Gastroesophageal sphincter (tissue), 3 donors: ENCODE data around the gene LY6G5C.

ENCODE experiments used
- POLR2A ChIP-seq, 2 donors: fragments of 450-650 bp; IDR thresholded peaks; one replicate each; pipeline ENCODE4 v1.6.1; 2017; ENCODE audit warnings: antibody characterized with exemption in 2 of 2, mild to moderate bottlenecking in 2 of 2, moderate library complexity in 1 of 2
- POLR2AphosphoS5 ChIP-seq: sonication (generic); formaldehyde crosslinking; IDR thresholded peaks from one replicate; pipeline ENCODE4 v1.6.1; 2017; ENCODE audit warnings: antibody characterized with exemption
- TF ChIP-seq, protein P1 (sequence below), 4 experiments: fragments of 200-600 bp in 2 of 4; fragments of 450-650 bp in 2 of 4; sonication (generic) in 1 of 4; IDR thresholded peaks; one replicate each; pipeline ENCODE4 v1.5.1; 2017 to 2019; ENCODE audit warnings: antibody characterized with exemption in 4 of 4, mild to moderate bottlenecking in 2 of 4, moderate library complexity in 2 of 4

DNA sequence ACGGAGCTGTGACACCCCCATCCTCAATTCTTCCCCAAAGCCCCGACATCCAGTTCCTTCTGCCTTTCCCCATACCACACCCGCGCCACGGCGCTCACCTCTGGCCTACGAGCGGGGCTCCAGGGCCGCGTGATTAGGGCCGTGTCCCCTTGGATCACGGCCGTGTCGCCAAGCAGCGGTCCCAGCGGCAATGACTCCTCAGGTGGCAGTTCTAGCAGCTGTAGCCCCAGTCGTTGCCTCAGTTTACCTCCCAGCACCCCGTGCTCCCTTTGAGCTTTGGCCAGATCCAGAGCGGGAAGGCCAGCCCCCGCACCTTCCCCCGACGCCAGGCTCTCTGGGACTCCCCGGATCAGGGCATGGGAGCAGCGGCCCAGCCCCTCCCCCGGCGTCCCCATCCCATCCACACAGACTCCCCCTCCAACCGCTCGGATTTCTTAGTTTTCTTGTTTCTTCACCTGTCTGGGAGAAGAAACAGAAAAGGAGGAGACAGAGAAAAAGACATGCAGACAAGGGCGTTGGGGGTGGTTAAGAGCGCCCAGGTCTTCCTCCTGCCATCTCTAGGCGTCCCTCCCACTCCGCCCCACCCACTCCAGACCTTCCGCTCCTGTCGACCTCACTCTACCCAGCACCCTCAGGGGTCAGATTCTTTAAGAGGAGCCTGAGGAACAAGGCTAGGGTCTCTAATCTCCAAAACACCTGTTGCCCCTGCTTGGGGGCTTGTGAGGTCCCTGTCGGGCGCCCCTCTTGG is 48.1 kb upstream of the LY6G5C start, which contains the start of gene DDAH2:
- TF ChIP-seq, protein P1, sequence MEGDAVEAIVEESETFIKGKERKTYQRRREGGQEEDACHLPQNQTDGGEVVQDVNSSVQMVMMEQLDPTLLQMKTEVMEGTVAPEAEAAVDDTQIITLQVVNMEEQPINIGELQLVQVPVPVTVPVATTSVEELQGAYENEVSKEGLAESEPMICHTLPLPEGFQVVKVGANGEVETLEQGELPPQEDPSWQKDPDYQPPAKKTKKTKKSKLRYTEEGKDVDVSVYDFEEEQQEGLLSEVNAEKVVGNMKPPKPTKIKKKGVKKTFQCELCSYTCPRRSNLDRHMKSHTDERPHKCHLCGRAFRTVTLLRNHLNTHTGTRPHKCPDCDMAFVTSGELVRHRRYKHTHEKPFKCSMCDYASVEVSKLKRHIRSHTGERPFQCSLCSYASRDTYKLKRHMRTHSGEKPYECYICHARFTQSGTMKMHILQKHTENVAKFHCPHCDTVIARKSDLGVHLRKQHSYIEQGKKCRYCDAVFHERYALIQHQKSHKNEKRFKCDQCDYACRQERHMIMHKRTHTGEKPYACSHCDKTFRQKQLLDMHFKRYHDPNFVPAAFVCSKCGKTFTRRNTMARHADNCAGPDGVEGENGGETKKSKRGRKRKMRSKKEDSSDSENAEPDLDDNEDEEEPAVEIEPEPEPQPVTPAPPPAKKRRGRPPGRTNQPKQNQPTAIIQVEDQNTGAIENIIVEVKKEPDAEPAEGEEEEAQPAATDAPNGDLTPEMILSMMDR (IDR thresholded peaks at IDR 0.05): peak in 1 of 4 experiments; percentile 56
- TF ChIP-seq POLR2A (IDR thresholded peaks at IDR 0.05) (peak in 1 of 2 donors; percentile 8), POLR2AphosphoS5 (no peak)
